HG02571 (cell line): Measurements from ENCODE around the gene IL1RAPL1.
"Not testable (repeated sequence)": the region's sequence is repeated elsewhere in the genome, so short reads cannot be mapped to it uniquely, and the experiment has no call there.

ENCODE experiments used
- ATAC-seq: cut with Tn5 transposase; IDR thresholded peaks from one replicate; pipeline ENCODE4 v1.9.1; 2021; ENCODE audit warnings: mild to moderate bottlenecking, moderate library complexity; ENCODE audit not compliant: unreplicated experiment

IL1RAPL1 gene

GRCh38 chrX:29241809-29242208 lies 654.6 kb downstream of the IL1RAPL1 start:
- no peak for ATAC-seq

GRCh38 chrX:29242856-29243255 lies 655.6 kb downstream of the IL1RAPL1 start:
- no peak for ATAC-seq

- ATAC-seq = no peak
Observed at GRCh38 chrX:29243942-29244341, 656.7 kb downstream of the IL1RAPL1 start.

GRCh38 chrX:29254515-29254914 lies 667.3 kb downstream of the IL1RAPL1 start:
- no peak for ATAC-seq

GRCh38 chrX:29257521-29257920 lies 670.3 kb downstream of the IL1RAPL1 start:
- no peak for ATAC-seq

GRCh38 chrX:29269390-29269789 lies 682.1 kb downstream of the IL1RAPL1 start:
- no peak for ATAC-seq

GRCh38 chrX:29274517-29274916 lies 687.3 kb downstream of the IL1RAPL1 start:
- ATAC-seq = no peak

- ATAC-seq = no peak
Observed at GRCh38 chrX:29275928-29276327, 688.7 kb downstream of the IL1RAPL1 start.

GRCh38 chrX:29281078-29281742 lies 694.0 kb downstream of the IL1RAPL1 start:
- no peak for ATAC-seq

- ATAC-seq = no peak
Observed at GRCh38 chrX:29285664-29286063, 698.4 kb downstream of the IL1RAPL1 start.

GRCh38 chrX:29295987-29296680 lies 708.9 kb downstream of the IL1RAPL1 start:
- ATAC-seq = no peak

- ATAC-seq = no peak
Observed at GRCh38 chrX:29297171-29297800, 710.0 kb downstream of the IL1RAPL1 start.

GRCh38 chrX:29299684-29300083 lies 712.4 kb downstream of the IL1RAPL1 start:
- no peak for ATAC-seq

- no peak for ATAC-seq
Observed at GRCh38 chrX:29308726-29309125, 721.5 kb downstream of the IL1RAPL1 start.

- no peak for ATAC-seq
Observed at GRCh38 chrX:29315931-29316330, 728.7 kb downstream of the IL1RAPL1 start.

- ATAC-seq = no peak
Observed at GRCh38 chrX:29318012-29318411, 730.8 kb downstream of the IL1RAPL1 start.

- not testable (repeated sequence) for ATAC-seq
Observed at GRCh38 chrX:29332429-29332828, 745.2 kb downstream of the IL1RAPL1 start.

- not testable (repeated sequence) for ATAC-seq
Observed at GRCh38 chrX:29333091-29333490, 745.8 kb downstream of the IL1RAPL1 start.

GRCh38 chrX:29348288-29348687 lies 761.0 kb downstream of the IL1RAPL1 start:
- ATAC-seq = no peak

- ATAC-seq = no peak
Observed at GRCh38 chrX:29359276-29359675, 772.0 kb downstream of the IL1RAPL1 start.

GRCh38 chrX:29374765-29375164 lies 787.5 kb downstream of the IL1RAPL1 start:
- not testable (repeated sequence) for ATAC-seq

- no peak for ATAC-seq
Observed at GRCh38 chrX:29376584-29376983, 789.3 kb downstream of the IL1RAPL1 start.
